PFSK-1 (cell line): ENCODE data around the gene EBNA1BP2.

Experiments
- FOXP2 ChIP-seq: optimal IDR thresholded peaks from 2 replicates; pipeline ENCODE3; 2011; ENCODE audit warnings: borderline replicate concordance, control low read depth, inconsistent platforms; ENCODE audit not compliant: insufficient read depth; ENCODE audit errors: extremely low read length, extremely low read depth
- POLR2AphosphoS5 ChIP-seq: IDR thresholded peaks from 2 replicates; pipeline ENCODE4 v1.6.1; 2012; ENCODE audit warnings: low read depth, mild to moderate bottlenecking, control low read depth, low read length, moderate library complexity
- REST ChIP-seq, 2 experiments: IDR thresholded peaks; 2 replicates each; pipeline versions ENCODE4 v1.6.1 to v1.8.0; 2011 to 2012; ENCODE audit warnings: low read depth in 2 of 2, low read length in 2 of 2, control low read depth in 1 of 2, inconsistent platforms in 1 of 2, mild to moderate bottlenecking in 1 of 2, moderate library complexity in 1 of 2; ENCODE audit not compliant: insufficient read depth in 1 of 2
- SIN3A ChIP-seq: IDR thresholded peaks from 2 replicates; pipeline ENCODE4 v1.6.1; 2012; ENCODE audit warnings: mild to moderate bottlenecking, low read length, moderate library complexity, borderline replicate concordance; ENCODE audit not compliant: insufficient read depth
- TAF1 ChIP-seq: IDR thresholded peaks from 2 replicates; pipeline ENCODE4 v1.6.1; 2012; ENCODE audit warnings: low read length, control low read depth, borderline replicate concordance; ENCODE audit not compliant: insufficient read depth

EBNA1BP2 gene

GRCh38 chr1:43149889-43150288, 22.2 kb downstream of the EBNA1BP2 start:
- no peak for TF ChIP-seq POLR2AphosphoS5
- TF ChIP-seq FOXP2 = no peak
- TF ChIP-seq SIN3A = no peak
- no peak for TF ChIP-seq TAF1
- TF ChIP-seq REST (IDR thresholded peaks at IDR 0.05; ENCODE audit: insufficient read depth in 1 of 2, low read depth in 2 of 2, low read length in 2 of 2) = no peak

GRCh38 chr1:43147625-43148327, 24.3 kb downstream of the EBNA1BP2 start:
- TF ChIP-seq REST (IDR thresholded peaks at IDR 0.05; ENCODE audit: insufficient read depth in 1 of 2, low read depth in 2 of 2, low read length in 2 of 2) (no peak), FOXP2 (no peak), SIN3A (peak; percentile 90), TAF1 (no peak)

- no peak for TF ChIP-seq SIN3A
- TF ChIP-seq POLR2AphosphoS5 = no peak
- TF ChIP-seq TAF1 = no peak
- TF ChIP-seq FOXP2 = no peak
- TF ChIP-seq REST (IDR thresholded peaks at IDR 0.05; ENCODE audit: insufficient read depth in 1 of 2, low read depth in 2 of 2, low read length in 2 of 2) = no peak
Measured at GRCh38 chr1:43144237-43144636, 27.9 kb downstream of the EBNA1BP2 start.

GRCh38 chr1:43143441-43143888, 28.6 kb downstream of the EBNA1BP2 start:
- TF ChIP-seq POLR2AphosphoS5 (no peak), REST (IDR thresholded peaks at IDR 0.05; ENCODE audit: insufficient read depth in 1 of 2, low read depth in 2 of 2, low read length in 2 of 2) (no peak), TAF1 (no peak), FOXP2 (no peak), SIN3A (no peak)
